HepG2 (cell line): ENCODE results near the gene TMEM125. TPM values are rescaled to one million over a fixed set of nuclear protein-coding genes. Genes with fewer than 3 reads are reported as not detected.

ENCODE experiments used
- ATAC-seq: fragments of 200-7000 bp; cut with Tn5 transposase; 3 replicates; pipeline ENCODE4 v1.9.1; 2020; ENCODE audit warnings: mild to moderate bottlenecking, moderate library complexity
- BruUV-seq: library from RNA; stranded (reverse); fragments of 400-500 nt; replicated peaks from 2 replicates; lab custom pipeline; 2021; lab: Mats Ljungman, UMichigan
- CTCF ChIA-PET: fragments of 300-600 bp; formaldehyde crosslinking; extraction: SDS; loops from one replicate; lab custom pipeline; 2021; ENCODE audit warnings: low total read pairs, inconsistent platforms, low intra/inter-chr PET ratio; lab: Yijun Ruan, JAX
- POLR2A ChIA-PET: fragments of 350-600 bp; sonication (Branson Sonifier 250); formaldehyde crosslinking; loops from one replicate; lab custom pipeline; 2020; ENCODE audit warnings: antibody characterized with exemption, inconsistent platforms; lab: Yijun Ruan, JAX
- DNase-seq: peaks from one replicate; pipeline ENCODE4 v3.0.0-alpha.2; 2015; ENCODE audit warnings: low spot score
- FAIRE-seq: peaks from 3 replicates; lab custom pipeline; 2011; peaks lifted over from hg19 to GRCh38; lab: Jason Lieb, UNC
- H2AFZ ChIP-seq: one replicate; pipeline ENCODE4 v1.6.1; 2011; ENCODE audit warnings: low read length, inconsistent platforms
- H3K27ac ChIP-seq: fragments of 300-600 bp; 3 replicates; pipeline ENCODE4 v1.8.0; 2011; ENCODE audit warnings: mixed run types, mild to moderate bottlenecking, mixed read lengths, low read length, inconsistent platforms; ENCODE audit not compliant: insufficient read depth; ENCODE audit errors: extremely low read length
- H3K27me3 ChIP-seq, 2 experiments: fragments of 200-600 bp in 1 of 2; 2 replicates in 1 of 2; 3 replicates in 1 of 2; pipeline versions ENCODE4 v1.6.0 to v1.8.0; 2011; ENCODE audit warnings: low read length in 2 of 2, mild to moderate bottlenecking in 2 of 2, moderate library complexity in 2 of 2, inconsistent platforms in 1 of 2; ENCODE audit not compliant: insufficient read depth in 2 of 2, control insufficient read depth in 1 of 2
- H3K36me3 ChIP-seq, 2 experiments: fragments of 200-600 bp in 1 of 2; replicated peaks in 1 of 2; 2 replicates in 1 of 2; 3 replicates in 1 of 2; pipeline versions ENCODE4 v1.5.1 to v1.8.0; 2011; ENCODE audit warnings: low read length in 2 of 2, inconsistent platforms in 1 of 2; ENCODE audit not compliant: insufficient read depth in 2 of 2, control insufficient read depth in 1 of 2
- H3K4me1 ChIP-seq: 2 replicates; pipeline ENCODE4 v1.5.1; 2012; ENCODE audit warnings: low read length, inconsistent platforms; ENCODE audit not compliant: insufficient read depth
- H3K4me2 ChIP-seq: 2 replicates; pipeline ENCODE4 v1.6.0; 2011; ENCODE audit warnings: low read depth, low read length, inconsistent platforms
- H3K4me3 ChIP-seq, 3 experiments: fragments of 200-600 bp in 1 of 3; sonication (generic), shearing (Covaris generic) in 1 of 3; replicated peaks in 1 of 3; 2 replicates each; pipeline ENCODE4 v1.5.1; 2011 to 2016; ENCODE audit warnings: low read length in 3 of 3, inconsistent platforms in 2 of 3, low read depth in 2 of 3, mild to moderate bottlenecking in 2 of 3, control low read depth in 1 of 3, mixed read lengths in 1 of 3; ENCODE audit not compliant: insufficient read depth in 1 of 3
- H3K79me2 ChIP-seq: one replicate; pipeline ENCODE4 v1.6.1; 2011; ENCODE audit warnings: low read length, inconsistent platforms; ENCODE audit not compliant: insufficient read depth
- H3K9ac ChIP-seq: 2 replicates; pipeline ENCODE4 v1.6.0; 2011; ENCODE audit warnings: mild to moderate bottlenecking, low read depth, low read length, inconsistent platforms; ENCODE audit not compliant: insufficient read depth
- H3K9me3 ChIP-seq: 2 replicates; pipeline ENCODE4 v1.5.1; 2012; ENCODE audit warnings: mild to moderate bottlenecking, low read length
- H4K20me1 ChIP-seq: 2 replicates; pipeline ENCODE4 v1.6.0; 2011; ENCODE audit warnings: inconsistent platforms, mild to moderate bottlenecking, low read length, moderate library complexity; ENCODE audit not compliant: insufficient read depth
- ATF6 ChIP-seq: sonication (generic); formaldehyde crosslinking; conservative IDR thresholded peaks from 2 replicates; pipeline ENCODE4 v1.4.0; 2020; ENCODE audit warnings: missing genetic modification reagents
- CBX1 ChIP-seq: IDR thresholded peaks from one replicate; pipeline ENCODE4 v1.6.1; 2016; ENCODE audit warnings: antibody characterized with exemption, low read depth
- FOXC1 ChIP-seq: sonication (generic); formaldehyde crosslinking; IDR thresholded peaks from 2 replicates; pipeline ENCODE4 v1.8.0; 2022; ENCODE audit warnings: mild to moderate bottlenecking, missing genetic modification reagents, borderline replicate concordance
- MAFF ChIP-seq: IDR thresholded peaks from 2 replicates; pipeline ENCODE4 v1.6.1; 2011; ENCODE audit warnings: low read depth, low read length, improper control_type of control experiment
- MBNL3 ChIP-seq: fragments of 250-450 bp; sonication (Bioruptor Pico); conservative IDR thresholded peaks from 2 replicates; pipeline ENCODE4 v1.8.0; 2022; ENCODE audit warnings: mild to moderate bottlenecking, inconsistent platforms
- NFYB ChIP-seq: sonication (generic); formaldehyde crosslinking; IDR thresholded peaks from 2 replicates; pipeline ENCODE4 v1.4.0; 2020; ENCODE audit warnings: missing genetic modification reagents
- SOX13 ChIP-seq, 3 experiments: fragments of 450-650 bp in 1 of 3; sonication (generic) in 1 of 3; formaldehyde crosslinking in 1 of 3; IDR thresholded peaks in 2 of 3; conservative IDR thresholded peaks in 1 of 3; 2 replicates each; pipeline versions ENCODE4 v1.5.0 to v1.6.1; 2016 to 2020; ENCODE audit warnings: antibody characterized with exemption in 1 of 3, mild to moderate bottlenecking in 1 of 3, missing compliant biosample characterization in 1 of 3, missing genetic modification reagents in 1 of 3, moderate library complexity in 1 of 3
- TCF7 ChIP-seq: sonication (generic); IDR thresholded peaks from 2 replicates; pipeline ENCODE4 v1.6.1; 2016; ENCODE audit warnings: antibody characterized with exemption, low read depth
- YEATS2 ChIP-seq: sonication (generic); formaldehyde crosslinking; IDR thresholded peaks from 2 replicates; pipeline ENCODE4 v1.4.0; 2020; ENCODE audit warnings: missing genetic modification reagents, borderline replicate concordance
- ZNF569 ChIP-seq: sonication (generic); formaldehyde crosslinking; IDR thresholded peaks from 2 replicates; pipeline ENCODE4 v1.5.0; 2020; ENCODE audit warnings: mild to moderate bottlenecking, missing genetic modification reagents, moderate library complexity, borderline replicate concordance
- ZNF616 ChIP-seq: sonication (generic); formaldehyde crosslinking; IDR thresholded peaks from 2 replicates; pipeline ENCODE4 v1.5.0; 2020; ENCODE audit warnings: low read depth, mild to moderate bottlenecking, missing genetic modification reagents
- ZNF766 ChIP-seq: sonication (generic); formaldehyde crosslinking; IDR thresholded peaks from 2 replicates; pipeline ENCODE4 v1.5.0; 2020; ENCODE audit warnings: missing genetic modification reagents, borderline replicate concordance
- ZNF800 ChIP-seq: sonication (generic); formaldehyde crosslinking; IDR thresholded peaks from 2 replicates; pipeline ENCODE4 v1.4.0; 2020; ENCODE audit warnings: missing genetic modification reagents
- WGBS: methylation state at CpG from one replicate; pipeline ENCODE4 v1.1.6; 2017; ENCODE audit warnings: low lambda C conversion rate; 5-methylcytosine and 5-hydroxymethylcytosine counted together
- in situ Hi-C: cut with HindIII; loops from 2 replicates; pipeline ENCODE4 v1.10.0; 2017; ENCODE audit warnings: low pct_unique_long_range_greater_than_20kb; ENCODE audit not compliant: extremely low pct_ligation_motif_present
- intact Hi-C: fragments of 100-400 bp; cut with micrococcal nuclease; formaldehyde crosslinking; loops from one replicate; pipeline ENCODE4 v1.10.0; 2022; ENCODE audit not compliant: unreplicated experiment
- polyA plus RNA-seq, 8 experiments: library from polyadenylated mRNA; depleted of rRNA in 3 of 8; stranded (reverse) in 7 of 8; unstranded in 1 of 8; fragments of >200 nt; fragmentation: Illumina TruSeq in 4 of 8; extraction: Trizol in 4 of 8; gene quantifications; 2 replicates each; pipeline versions ENCODE4 v1.2.1 to v1.2.3, GENCODE V29; 2011 to 2016; ENCODE audit warnings: low read depth in 4 of 8, missing spikeins in 1 of 8, mixed read lengths in 1 of 8; ENCODE audit not compliant: insufficient read depth in 1 of 8
- total RNA-seq, 5 experiments: library from RNA; depleted of rRNA; stranded (reverse); fragments of >200 nt; fragmentation: Illumina TruSeq; extraction: Trizol; gene quantifications; 2 replicates each; pipeline ENCODE4 v1.2.3, GENCODE V29; 2016; ENCODE audit warnings: low read depth in 1 of 5

TMEM125 gene
- total and polyA plus RNA-seq, 2 of the 13 experiments (the other 11 are each of a cell fraction or from before 2014, with no cell fraction given), result 0.03 TPM; not detected in 1

- CTCF ChIA-PET, result no interaction called here
- H3K9me3 ChIP-seq, result no peaks in the 10 kb centered on the region
- 57% methylated on average over 11 of the region's 17 CpGs for WGBS
These were observed 37.1 kb downstream of the TMEM125 start for GRCh38 chr1:43306688-43307457.

More at GRCh38 chr1:43306688-43307457, 37.1 kb downstream of the TMEM125 start:
- Histone ChIP-seq H3K79me2 (no peaks in the 10 kb centered on the region), H3K27me3 (peaks cover 0 to 48% of the 10 kb centered on the region in 2 experiments; a peak in 3 of 5 replicates), H4K20me1 (no peaks in the 10 kb centered on the region), H3K9ac (no peak overlapping the region), H3K4me2 (no peak overlapping the region), H2AFZ (no peak overlapping the region), H3K36me3 (no peaks in the 10 kb centered on the region), H3K4me3 (no peak overlapping the region), H3K4me1 (peaks cover 29% of the 10 kb centered on the region), H3K27ac (no peak overlapping the region)
- no peak for ATAC-seq
- POLR2A ChIA-PET, result no interaction called here
- no peak for DNase-seq
- intact Hi-C loops, result no loop called here
- no peak for FAIRE-seq
- TF ChIP-seq TCF7 (no peak), ZNF766 (CRISPR knock-in tag) (no peak), ATF6 (no peak), MBNL3 (no peak), MAFF (no peak), YEATS2 (no peak), FOXC1 (CRISPR knock-in tag) (no peak), NFYB (CRISPR knock-in tag) (no peak), ZNF616 (CRISPR knock-in tag) (no peak), SOX13 (IDR thresholded peaks at IDR 0.05) (no peak), SOX13 (CRISPR knock-in tag; conservative IDR thresholded peaks at IDR 0.05 in 1 of 2, IDR thresholded peaks at IDR 0.05 in 1 of 2) (no peak), ZNF569 (no peak), ZNF800 (no peak), CBX1 (no peak)
- in situ Hi-C loops, result no loop called here
- no TSS peak for BruUV-seq
